ENCODE measurements around the gene BRINP3.

Gene BRINP3

DNA sequence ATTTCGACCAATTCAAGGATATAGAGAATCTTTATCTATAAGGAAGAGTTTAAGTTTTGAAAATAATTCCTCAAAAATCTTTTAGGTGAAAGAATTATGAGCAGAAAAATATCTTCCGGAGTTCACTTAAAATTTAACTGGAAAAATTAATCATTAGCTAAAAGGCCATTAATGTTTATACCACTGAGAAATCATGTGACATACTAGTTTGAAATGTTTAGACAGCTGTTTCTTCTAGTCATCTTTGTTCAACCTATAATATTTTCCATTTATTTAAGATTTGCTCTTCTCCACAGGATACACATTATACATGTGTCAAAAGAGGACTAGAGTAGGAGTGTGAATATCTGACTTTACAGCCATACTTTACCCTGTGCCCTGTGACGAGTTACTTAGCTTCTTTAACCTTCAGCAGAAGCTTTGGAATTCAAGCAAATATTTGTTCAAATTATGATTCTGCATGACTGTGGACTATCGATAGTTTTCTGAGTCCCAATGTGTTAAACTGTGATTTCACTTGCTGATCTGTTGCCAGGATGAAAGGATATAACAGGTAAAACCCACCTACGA, 374.8 kb downstream of the BRINP3 start:
- DNase-seq = no peak

DNA sequence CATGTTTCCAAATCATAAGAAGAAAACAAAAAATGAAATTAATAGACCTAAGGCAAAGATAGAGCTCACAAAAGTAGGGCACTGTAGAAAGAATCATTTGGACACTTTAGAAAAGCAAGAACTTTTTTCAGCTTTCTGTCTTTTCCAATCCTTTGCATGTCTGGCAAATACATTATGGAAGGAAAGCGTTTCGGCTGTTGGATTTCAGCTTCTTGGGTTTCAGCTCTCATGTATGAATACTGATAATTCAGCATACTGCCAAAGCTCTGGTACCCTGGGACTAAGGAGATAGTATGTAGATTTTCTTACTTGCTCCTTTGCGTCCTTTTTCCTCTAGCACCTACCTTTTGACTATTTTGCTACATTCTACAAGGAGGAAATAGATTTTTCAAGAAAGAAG, 375.9 kb downstream of the BRINP3 start:
- no peak for DNase-seq

DNA sequence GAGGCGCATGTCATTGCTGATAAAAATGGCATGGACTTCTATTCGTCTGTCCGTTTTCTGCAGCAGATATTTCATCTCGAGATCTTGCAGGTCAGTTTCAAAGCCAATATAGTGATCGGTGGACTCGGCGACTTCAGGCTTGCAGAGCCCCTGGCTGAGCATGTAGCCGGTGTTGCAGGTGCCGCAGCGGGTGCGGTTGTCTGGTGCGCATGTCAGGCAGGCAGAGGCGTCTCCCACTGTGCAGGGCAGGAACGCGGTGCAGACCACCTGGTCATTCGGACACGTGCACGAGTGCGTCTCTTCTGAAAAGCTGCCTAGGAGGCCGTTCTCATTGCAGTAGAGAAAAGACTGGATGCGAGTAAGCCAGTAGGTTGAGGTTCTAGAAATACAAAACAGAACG, 378.9 kb downstream of the BRINP3 start:
- no peak for DNase-seq

DNA sequence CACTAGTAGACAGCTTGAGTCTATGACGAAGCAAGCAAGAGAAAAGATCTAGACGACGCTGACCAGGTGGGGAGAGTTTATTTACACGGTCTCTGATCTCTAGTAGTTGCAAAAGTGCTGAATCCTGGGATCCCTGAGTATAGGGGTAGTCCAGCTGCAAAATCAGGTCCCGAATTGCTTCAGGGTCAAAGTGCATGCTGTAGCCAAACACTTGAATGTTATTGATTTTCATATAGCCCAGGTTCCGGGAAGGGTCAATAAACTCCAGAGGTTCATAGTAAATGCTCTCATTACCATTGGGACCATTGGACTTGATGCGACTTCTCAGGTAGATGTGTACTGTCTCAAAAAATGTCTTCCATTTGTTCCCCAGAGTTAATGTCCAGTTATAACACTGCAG, 379.6 kb downstream of the BRINP3 start:
- no peak for DNase-seq

DNA sequence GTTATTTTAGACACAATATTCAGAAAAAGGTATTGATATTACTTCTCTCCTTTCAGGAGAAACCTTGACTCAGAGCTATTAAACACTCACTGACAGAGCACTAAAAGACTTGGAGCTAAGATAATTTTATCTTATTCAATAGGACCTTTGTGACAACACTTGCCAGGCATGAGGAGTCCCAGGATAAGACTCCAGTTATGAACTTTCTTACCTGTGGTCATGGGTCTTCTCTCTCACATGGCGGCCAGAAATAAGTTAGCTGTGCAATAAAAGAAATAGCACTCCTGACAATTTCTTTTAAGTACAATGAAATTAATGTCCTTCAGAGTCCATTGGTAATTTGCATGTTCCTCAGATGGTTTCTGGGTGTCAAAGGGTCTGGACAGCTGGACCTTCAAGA, 382.1 kb downstream of the BRINP3 start:
- DNase-seq = no peak

DNA sequence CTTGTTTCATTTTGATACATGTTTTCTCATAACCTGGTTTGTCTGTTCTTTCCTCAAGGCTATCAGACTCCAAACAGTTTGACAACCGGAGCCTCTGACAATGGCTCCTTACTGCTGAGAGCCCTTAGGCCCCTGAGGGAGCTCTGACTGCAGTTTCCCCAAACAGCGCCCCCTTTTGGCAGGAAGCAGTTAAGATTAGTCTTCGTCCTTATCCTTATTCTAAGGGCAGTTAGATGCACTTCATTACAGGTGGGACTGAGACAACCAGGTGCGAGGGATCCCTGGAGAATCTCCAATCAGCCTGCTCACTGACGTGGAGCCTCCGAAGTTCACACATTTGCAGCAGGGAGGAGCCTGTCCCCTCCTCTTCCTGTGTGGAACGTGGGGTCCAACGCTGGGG, 393.1 kb downstream of the BRINP3 start:
- no peak for DNase-seq

DNA sequence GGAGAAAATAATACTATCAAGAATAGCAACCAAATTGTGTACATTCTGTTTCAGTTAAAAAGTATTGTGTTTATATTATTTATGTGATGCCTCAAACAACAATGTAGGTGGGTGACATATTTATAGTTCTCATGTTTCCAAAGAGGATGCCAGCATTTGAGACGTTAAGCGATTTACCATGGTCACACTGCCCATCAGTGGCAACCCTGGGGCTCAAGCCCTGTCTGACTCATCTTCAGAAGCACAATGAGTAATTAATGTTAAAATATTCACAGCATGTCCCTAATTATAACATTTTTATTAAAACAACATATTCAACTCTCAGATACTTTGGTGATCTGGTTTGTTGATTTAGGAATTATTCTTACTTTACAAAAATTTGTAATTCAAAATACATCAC, 409.4 kb downstream of the BRINP3 start:
- DNase-seq = no peak

DNA sequence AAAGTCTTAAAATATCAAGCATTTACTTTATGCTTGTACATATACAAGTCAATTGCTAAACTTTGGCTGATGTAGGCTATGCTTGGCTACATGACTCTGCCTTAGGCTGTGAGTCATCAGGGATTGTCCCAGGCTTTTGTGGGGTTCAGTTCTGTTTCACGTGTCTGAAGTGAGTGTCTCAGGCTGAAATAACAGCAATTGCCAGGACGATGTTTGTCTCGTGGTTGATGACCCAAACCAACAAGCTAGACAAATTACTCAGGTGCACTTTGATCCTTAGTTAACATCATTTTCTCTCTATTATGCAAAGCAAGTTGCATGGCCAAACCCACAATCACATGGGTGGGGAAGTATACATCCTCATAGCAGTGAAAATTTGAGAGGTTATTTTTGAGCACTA, 410.1 kb downstream of the BRINP3 start:
- no peak for DNase-seq

DNA sequence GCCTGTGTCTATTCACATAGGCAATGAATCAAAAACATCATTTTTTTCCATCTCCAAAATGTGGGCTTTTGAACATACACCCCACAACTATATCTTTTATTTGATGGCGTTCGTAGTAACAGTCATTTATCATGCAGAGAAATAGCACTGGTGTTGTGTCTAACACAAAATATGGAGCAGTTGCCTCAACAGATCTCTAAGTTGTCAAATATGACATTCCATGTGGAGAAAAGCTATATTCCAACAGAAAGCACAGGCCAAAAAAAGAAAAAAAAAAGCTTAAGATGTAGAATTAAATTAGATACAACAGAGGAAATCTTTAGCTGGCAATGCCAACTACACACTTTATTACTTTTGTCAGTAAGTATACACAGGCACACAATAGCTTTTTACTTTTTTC, 411.7 kb downstream of the BRINP3 start:
- no peak for DNase-seq

DNA sequence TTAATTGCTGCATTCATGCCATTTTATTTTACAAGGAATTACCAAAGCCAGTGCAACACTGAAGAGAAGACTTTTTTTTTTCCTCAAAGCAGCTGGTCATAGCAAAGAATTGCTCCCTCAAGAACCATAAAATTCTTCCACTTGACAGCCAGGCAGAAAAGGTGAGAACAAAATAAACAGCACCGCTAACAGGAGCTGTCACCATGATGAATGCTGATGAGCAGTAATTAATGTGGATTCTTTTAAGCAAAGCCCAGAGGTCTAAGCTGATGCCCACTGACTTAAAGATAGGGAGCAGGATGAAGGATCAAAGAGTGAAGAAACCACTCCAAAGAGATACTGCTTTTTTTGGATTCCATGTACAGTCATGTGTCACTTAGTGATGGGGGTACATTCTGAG, 428.4 kb downstream of the BRINP3 start:
- no peak for DNase-seq
